ENCODE data around the gene LPP. TPM values are rescaled to one million over a fixed set of nuclear protein-coding genes. Genes with fewer than 3 reads are reported as not detected.
A peak's percentile ranks its signal among the peaks of the same experiment; 100 is the strongest.

The LPP gene
- total RNA-seq, 6 donors from 2014 or later, result 86.0 to 196 (median 160) TPM

- Histone ChIP-seq H3K4me1 (peaks cover 8 to 20% (median 14%) of the 10 kb centered on the region in 4 donors), H3K9me3 (no peaks in the 10 kb centered on the region), H3K27me3 (no peaks in the 10 kb centered on the region), H3K36me3 (peaks cover 0 to 2% (median 0%) of the 10 kb centered on the region in 4 donors), H3K4me3 (no peak overlapping the region), H3K27ac (no peak overlapping the region)
- WGBS, 2 donors, result 94 to 95% methylated on average over 3 of the region's 3 CpGs
- TF ChIP-seq POLR2AphosphoS5 (IDR thresholded peaks at IDR 0.05), result no peak
- TF ChIP-seq EP300 (IDR thresholded peaks at IDR 0.05), result no peak
- no peak for TF ChIP-seq CTCF (IDR thresholded peaks at IDR 0.05)
- no peak for TF ChIP-seq POLR2A (IDR thresholded peaks at IDR 0.05)
- ATAC-seq (ENCODE audit: low FRiP score in 2 of 2), result no peak
- DNase-seq, result no peak
Observed at GRCh38 chr3:188234132-188234531, 80.2 kb downstream of the LPP start.

GRCh38 chr3:188236271-188236670 is 82.3 kb downstream of the LPP start:
- Histone ChIP-seq H3K4me1 (peaks cover 8 to 24% (median 16%) of the 10 kb centered on the region in 4 donors), H3K4me3 (no peak overlapping the region), H3K27ac (no peak overlapping the region), H3K27me3 (no peaks in the 10 kb centered on the region), H3K9me3 (no peaks in the 10 kb centered on the region), H3K36me3 (peaks cover 0 to 3% (median 0%) of the 10 kb centered on the region in 4 donors)
- DNase-seq (no peak), ATAC-seq (ENCODE audit: low FRiP score in 2 of 2) (no peak)
- TF ChIP-seq EP300 (IDR thresholded peaks at IDR 0.05) (no peak), POLR2A (IDR thresholded peaks at IDR 0.05) (no peak), CTCF (IDR thresholded peaks at IDR 0.05) (no peak), POLR2AphosphoS5 (IDR thresholded peaks at IDR 0.05) (no peak)
- 94 to 95% methylated on average over 4 of the region's 4 CpGs for WGBS, 2 donors

GRCh38 chr3:188239035-188239434 is 85.1 kb downstream of the LPP start:
- no peaks in the 10 kb centered on the region for H3K9me3 ChIP-seq
- DNase-seq (peak in 1 of 2 donors; percentile 24), ATAC-seq (ENCODE audit: low FRiP score in 2 of 2) (no peak)
- WGBS, 2 donors, result 98 to 100% methylated on average over 6 to 7 of the region's 7 CpGs
- H3K4me1 ChIP-seq, result peaks cover 0 to 10% (median 2%) of the 10 kb centered on the region in 4 donors
- no peak overlapping the region for H3K4me3 ChIP-seq
- no peak overlapping the region for H3K27ac ChIP-seq
- TF ChIP-seq POLR2AphosphoS5 (IDR thresholded peaks at IDR 0.05) (no peak), EP300 (IDR thresholded peaks at IDR 0.05) (no peak), CTCF (IDR thresholded peaks at IDR 0.05) (no peak), POLR2A (IDR thresholded peaks at IDR 0.05) (no peak)
- H3K36me3 ChIP-seq, result peaks cover 0 to 3% (median 0%) of the 10 kb centered on the region in 4 donors
- no peaks in the 10 kb centered on the region for H3K27me3 ChIP-seq

- H3K36me3 ChIP-seq, result peaks cover 0 to 3% (median 0%) of the 10 kb centered on the region in 4 donors
- H3K27me3 ChIP-seq, result no peaks in the 10 kb centered on the region
- no peak overlapping the region for H3K27ac ChIP-seq
- no peak for DNase-seq
- H3K4me1 ChIP-seq, result peaks cover 0 to 10% (median 2%) of the 10 kb centered on the region in 4 donors
- 92 to 100% methylated on average over 1 of the region's 1 CpG for WGBS, 2 donors
- no peak overlapping the region for H3K4me3 ChIP-seq
- no peak for ATAC-seq (ENCODE audit: low FRiP score in 2 of 2)
- H3K9me3 ChIP-seq, result no peaks in the 10 kb centered on the region
- TF ChIP-seq POLR2A (IDR thresholded peaks at IDR 0.05), result no peak
- no peak for TF ChIP-seq EP300 (IDR thresholded peaks at IDR 0.05)
- TF ChIP-seq CTCF (IDR thresholded peaks at IDR 0.05), result no peak
- TF ChIP-seq POLR2AphosphoS5 (IDR thresholded peaks at IDR 0.05), result no peak
Observed at GRCh38 chr3:188239577-188239976, 85.6 kb downstream of the LPP start.
